Right lobe of liver (tissue), 6 donors: ENCODE results near the gene PKIG. TPM values are rescaled to one million over a fixed set of nuclear protein-coding genes. Genes with fewer than 3 reads are reported as not detected.
A peak's percentile ranks its signal among the peaks of the same experiment; 100 is the strongest.

Source experiments
- ATAC-seq, 4 donors: fragments of 200-7000 bp; cut with Tn5 transposase; one replicate each; pipeline ENCODE4 v1.9.1; 2020; ENCODE audit warnings: mild to moderate bottlenecking in 4 of 4, moderate library complexity in 4 of 4
- DNase-seq, 3 donors: peaks; one replicate each; pipeline ENCODE4 v3.0.0-alpha.2; 2020
- H3K27ac ChIP-seq, 3 donors: fragments of 200-600 bp; one replicate each; pipeline ENCODE4 v1.8.0; 2022
- H3K27me3 ChIP-seq, 2 donors: fragments of 200-600 bp; one replicate each; pipeline ENCODE4 v1.8.0; 2022
- H3K36me3 ChIP-seq, 4 donors: fragments of 200-600 bp; sonication (generic) in 1 of 4; one replicate each; pipeline versions ENCODE4 v1.5.1 to v1.8.0; 2017 to 2022; ENCODE audit warnings: control low read depth in 1 of 4
- H3K4me1 ChIP-seq, 4 donors: fragments of 200-600 bp; sonication (generic) in 1 of 4; one replicate each; pipeline versions ENCODE4 v1.5.1 to v1.8.0; 2017 to 2022; ENCODE audit warnings: control low read depth in 1 of 4
- H3K4me3 ChIP-seq, 3 donors: fragments of 200-600 bp; one replicate each; pipeline ENCODE4 v1.8.0; 2022
- H3K9me3 ChIP-seq, 4 donors: fragments of 200-600 bp; sonication (generic) in 1 of 4; one replicate each; pipeline versions ENCODE4 v1.5.1 to v1.8.0; 2017 to 2022; ENCODE audit warnings: control low read depth in 1 of 4
- POLR2A ChIP-seq: fragments of 450-650 bp; IDR thresholded peaks from one replicate; pipeline ENCODE4 v1.6.1; 2017; ENCODE audit warnings: antibody characterized with exemption, mild to moderate bottlenecking
- WGBS: methylation state at CpG from one replicate; pipeline ENCODE4 v1.1.6; 2018; ENCODE audit warnings: low coverage, low lambda C conversion rate; ENCODE audit not compliant: insufficient coverage; ENCODE audit errors: missing lambda C conversion rate; 5-methylcytosine and 5-hydroxymethylcytosine counted together
- intact Hi-C, 2 donors: fragments of 100-400 bp; cut with DNase I; formaldehyde crosslinking; loops; one replicate each; pipeline versions ENCODE4 v1.11.2 to v1.14.1; 2022
- total RNA-seq, 6 experiments: library from RNA; depleted of rRNA in 2 of 6; stranded (reverse); fragments of >200 nt in 2 of 6; fragmentation: NEBNext Ultra II Directional in 3 of 6; extraction: Animal tissue kit (Norgen Biotek cat#: 25700) in 3 of 6; gene quantifications; one replicate each; pipeline versions ENCODE4 v1.1.0 to v1.2.4, GENCODE V29; 2016 to 2023
- TF ChIP-seq, protein P1 (sequence below), 4 donors: fragments of 200-600 bp in 3 of 4; fragments of 450-650 bp in 1 of 4; IDR thresholded peaks; one replicate each; pipeline versions ENCODE4 v1.5.1 to v1.8.0; 2016 to 2022; ENCODE audit warnings: antibody characterized with exemption in 4 of 4, mild to moderate bottlenecking in 2 of 4
- donor health status: DM: no; HTN: yes; CAD: no.
- donor health status: DM: no; HTN: no; CAD: no.
- donor health status: DM: no; HTN: no; CAD: no.
- donor health status: DM: no; HTN: yes; CAD: no.
- donor health status: DM: no; HTN: yes; CAD: no.

Gene PKIG
- total RNA-seq, 6 experiments from 2014 or later: 11.7 to 31.7 (median 21.8) TPM

DNA sequence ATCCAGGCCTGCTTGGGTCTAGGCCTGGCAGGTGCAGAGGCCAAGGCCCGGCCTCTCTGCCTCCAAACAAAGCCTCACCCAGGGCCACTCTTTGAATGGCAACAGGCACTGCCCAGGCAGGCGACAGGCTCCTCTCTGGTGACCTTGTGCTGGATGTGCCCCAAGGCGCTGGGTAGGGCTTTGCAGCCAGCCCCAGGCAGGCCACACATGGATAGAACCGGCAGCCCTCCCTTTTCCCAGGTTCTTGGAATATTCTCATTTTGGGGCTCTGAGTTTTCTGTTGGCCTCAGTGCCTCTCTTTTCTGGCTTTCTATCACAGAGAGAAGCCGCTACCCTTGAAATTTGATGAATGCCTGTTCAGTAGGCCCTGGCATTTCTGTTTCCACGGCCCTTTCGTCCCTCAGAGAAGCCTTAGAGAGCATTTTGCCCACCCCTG, 18.9 kb downstream of the PKIG start:
- H3K4me3 ChIP-seq: no peak overlapping the region
- TF ChIP-seq POLR2A: no peak
- TF ChIP-seq, protein P1, sequence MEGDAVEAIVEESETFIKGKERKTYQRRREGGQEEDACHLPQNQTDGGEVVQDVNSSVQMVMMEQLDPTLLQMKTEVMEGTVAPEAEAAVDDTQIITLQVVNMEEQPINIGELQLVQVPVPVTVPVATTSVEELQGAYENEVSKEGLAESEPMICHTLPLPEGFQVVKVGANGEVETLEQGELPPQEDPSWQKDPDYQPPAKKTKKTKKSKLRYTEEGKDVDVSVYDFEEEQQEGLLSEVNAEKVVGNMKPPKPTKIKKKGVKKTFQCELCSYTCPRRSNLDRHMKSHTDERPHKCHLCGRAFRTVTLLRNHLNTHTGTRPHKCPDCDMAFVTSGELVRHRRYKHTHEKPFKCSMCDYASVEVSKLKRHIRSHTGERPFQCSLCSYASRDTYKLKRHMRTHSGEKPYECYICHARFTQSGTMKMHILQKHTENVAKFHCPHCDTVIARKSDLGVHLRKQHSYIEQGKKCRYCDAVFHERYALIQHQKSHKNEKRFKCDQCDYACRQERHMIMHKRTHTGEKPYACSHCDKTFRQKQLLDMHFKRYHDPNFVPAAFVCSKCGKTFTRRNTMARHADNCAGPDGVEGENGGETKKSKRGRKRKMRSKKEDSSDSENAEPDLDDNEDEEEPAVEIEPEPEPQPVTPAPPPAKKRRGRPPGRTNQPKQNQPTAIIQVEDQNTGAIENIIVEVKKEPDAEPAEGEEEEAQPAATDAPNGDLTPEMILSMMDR (IDR thresholded peaks at IDR 0.05): no peak
- DNase-seq (no peak), ATAC-seq (peak in 2 of 4 donors; percentile 18 to 37)
- no peaks in the 10 kb centered on the region for H3K27me3 ChIP-seq
- intact Hi-C loops: no loop called here
- no peaks in the 10 kb centered on the region for H3K9me3 ChIP-seq
- H3K36me3 ChIP-seq: no peaks in the 10 kb centered on the region
- H3K4me1 ChIP-seq: peaks cover 0 to 26% (median 7%) of the 10 kb centered on the region in 4 donors
- peak overlapping the region; percentile 57 to 72 (median 58) for H3K27ac ChIP-seq
- 68% methylated on average over 4 of the region's 7 CpGs for WGBS

DNA sequence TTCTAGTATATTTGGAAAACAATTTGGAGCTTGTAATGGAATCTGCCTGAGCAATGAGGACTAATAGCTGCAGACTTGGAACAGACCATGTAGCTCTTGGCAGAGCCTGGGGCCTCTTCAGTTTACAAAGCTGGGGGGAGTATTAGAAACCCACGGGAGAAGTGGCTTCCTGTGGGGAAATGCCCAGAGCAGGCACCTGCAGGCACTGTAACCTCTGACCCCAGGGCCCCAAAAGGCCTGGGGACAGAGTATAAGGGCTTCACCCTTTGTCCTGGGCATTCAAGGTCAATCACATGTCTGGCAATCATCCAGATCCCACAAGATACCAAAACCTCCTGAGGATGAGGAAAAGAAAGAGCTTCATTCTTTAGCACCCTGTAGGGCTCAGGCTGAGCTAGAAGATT, 19.4 kb downstream of the PKIG start:
- Histone ChIP-seq H3K4me3 (no peak overlapping the region), H3K9me3 (no peaks in the 10 kb centered on the region), H3K4me1 (peaks cover 0 to 26% (median 7%) of the 10 kb centered on the region in 4 donors), H3K27ac (peak overlapping the region in 2 of 3 donors; percentile 35 to 72), H3K27me3 (no peaks in the 10 kb centered on the region), H3K36me3 (no peaks in the 10 kb centered on the region)
- DNase-seq (no peak), ATAC-seq (peak; percentile 57 to 75 (median 60))
- WGBS: no CpG with 5 or more reads among the region's 1 CpG
- intact Hi-C loops: no loop called here
- TF ChIP-seq POLR2A: no peak
- TF ChIP-seq, protein P1 (IDR thresholded peaks at IDR 0.05): no peak

DNA sequence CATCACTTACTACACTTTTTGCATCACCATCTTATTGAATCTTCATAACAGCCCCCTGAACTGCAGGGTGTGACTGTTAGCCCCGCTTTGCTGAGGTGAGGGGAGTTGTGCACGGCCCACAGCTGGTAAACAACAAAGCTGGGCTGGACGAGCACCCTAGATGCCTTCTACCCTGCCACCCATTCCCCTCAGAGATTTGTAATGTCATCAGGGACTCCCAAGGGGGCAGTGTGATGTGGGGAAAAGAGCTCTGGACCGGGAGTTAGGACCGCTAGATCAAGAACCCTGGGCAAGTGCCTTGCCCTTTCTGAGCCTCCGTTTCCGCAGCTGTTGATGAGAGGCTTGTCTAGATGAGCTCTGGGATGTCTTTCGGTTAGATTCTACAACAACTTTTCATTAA, 20.9 kb downstream of the PKIG start:
- Histone ChIP-seq H3K9me3 (no peaks in the 10 kb centered on the region), H3K36me3 (no peaks in the 10 kb centered on the region), H3K27me3 (no peaks in the 10 kb centered on the region), H3K4me3 (no peak overlapping the region), H3K4me1 (peaks cover 0 to 26% (median 7%) of the 10 kb centered on the region in 4 donors), H3K27ac (no peak overlapping the region)
- no peak for DNase-seq
- no peak for ATAC-seq
- TF ChIP-seq, protein P1 (IDR thresholded peaks at IDR 0.05): no peak
- no peak for TF ChIP-seq POLR2A
- WGBS: 92% methylated on average over 8 of the region's 8 CpGs
- intact Hi-C loops: no loop called here

DNA sequence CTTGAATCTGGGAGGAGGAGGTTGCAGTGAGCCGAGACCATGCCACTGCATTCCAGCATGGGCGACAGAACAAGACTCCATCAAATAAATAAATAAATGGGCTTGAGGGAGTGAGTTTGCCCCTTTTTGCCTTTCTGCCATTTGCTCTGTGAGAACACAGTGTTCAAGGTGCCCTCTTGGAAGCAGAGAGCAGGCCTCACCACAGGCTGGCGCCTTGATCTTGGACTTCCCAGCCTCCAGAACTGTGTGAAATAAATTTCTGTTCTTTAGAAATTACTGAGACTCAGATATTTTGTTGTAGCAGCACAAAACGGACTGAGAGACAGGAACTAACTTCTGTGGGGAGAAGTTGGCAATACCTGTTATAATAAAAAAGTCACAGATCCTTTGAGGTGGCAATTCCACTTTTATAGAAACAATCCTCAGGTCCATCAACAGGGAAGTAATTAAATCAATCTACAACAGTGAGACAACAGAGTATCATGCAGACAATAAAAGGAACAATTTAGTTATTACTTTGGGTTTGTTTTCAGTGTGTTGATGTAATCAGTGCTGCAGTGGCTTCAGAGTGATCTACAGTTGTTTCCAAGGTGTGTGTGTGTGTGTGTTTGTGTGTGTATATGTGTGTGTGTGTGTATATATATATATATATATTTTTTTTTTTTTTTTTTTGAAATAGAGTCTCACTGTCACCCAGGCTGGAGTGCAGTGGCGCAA, 24.5 kb downstream of the PKIG start:
- intact Hi-C loops: no loop called here

More for the DNA sequence above, 24.5 kb downstream of the PKIG start:
- H3K4me3 ChIP-seq: no peak overlapping the region
- WGBS: 94% methylated on average over 4 of the region's 5 CpGs
- no peak for DNase-seq
- no peaks in the 10 kb centered on the region for H3K27me3 ChIP-seq
- no peak for TF ChIP-seq POLR2A
- TF ChIP-seq, protein P1 (IDR thresholded peaks at IDR 0.05): no peak
- ATAC-seq: no peak
- peaks cover 0 to 30% (median 6%) of the 10 kb centered on the region in 4 donors for H3K4me1 ChIP-seq
- no peaks in the 10 kb centered on the region for H3K36me3 ChIP-seq
- H3K27ac ChIP-seq: no peak overlapping the region
- H3K9me3 ChIP-seq: no peaks in the 10 kb centered on the region
